ENCODE results near the gene ZNF618.

GRCh38 chr9:113875459-113876150 is 504 bp upstream of the ZNF618 start:
- no peak for TF ChIP-seq POLR2A (IDR thresholded peaks at IDR 0.05)
- TF ChIP-seq CTCF (IDR thresholded peaks at IDR 0.05) = no peak

All from vagina (tissue), 2 donors.